ENCODE results near the gene NUP88.
A peak's percentile ranks its signal among the peaks of the same experiment; 100 is the strongest.
"Not testable (repeated sequence)": the region's sequence is repeated elsewhere in the genome, so short reads cannot be mapped to it uniquely, and the experiment has no call there.

NUP88 gene

GRCh38 chr17:5419356-5419958, at the start of gene NUP88:
TSS of gene NUP88 (minus strand) at chr17:5419662. CDS start at chr17:5419650, 12 bp downstream.
- DNase-seq (ENCODE audit: low spot score), result peak; percentile 98

- DNase-seq (ENCODE audit: low spot score), result no peak
Measured at GRCh38 chr17:5468075-5468473, 48.6 kb upstream of the NUP88 start.

GRCh38 chr17:5467416-5467815, 48.0 kb upstream of the NUP88 start:
- DNase-seq (ENCODE audit: low spot score), result no peak

GRCh38 chr17:5466295-5466694, 46.8 kb upstream of the NUP88 start:
- no peak for DNase-seq (ENCODE audit: low spot score)

GRCh38 chr17:5464717-5465507, 45.5 kb upstream of the NUP88 start:
- no peak for DNase-seq (ENCODE audit: low spot score)

- peak; percentile 96 for DNase-seq (ENCODE audit: low spot score)
Measured at GRCh38 chr17:5446786-5447185, 27.3 kb upstream of the NUP88 start.

GRCh38 chr17:5444209-5444608, 24.7 kb upstream of the NUP88 start:
- DNase-seq (ENCODE audit: low spot score), result no peak

- no peak for DNase-seq (ENCODE audit: low spot score)
Measured at GRCh38 chr17:5443728-5444127, 24.3 kb upstream of the NUP88 start.

GRCh38 chr17:5439446-5439764, 19.9 kb upstream of the NUP88 start:
- no peak for DNase-seq (ENCODE audit: low spot score)

- peak; percentile 88 for DNase-seq (ENCODE audit: low spot score)
Measured at GRCh38 chr17:5438716-5439445, 19.4 kb upstream of the NUP88 start, which contains the start of gene C1QBP. TSS of gene C1QBP (minus strand) at chr17:5439155. CDS start at chr17:5439073, 82 bp downstream.

- no peak for DNase-seq (ENCODE audit: low spot score)
Measured at GRCh38 chr17:5437721-5438317, 18.4 kb upstream of the NUP88 start.

- peak; percentile 30 for DNase-seq (ENCODE audit: low spot score)
Measured at GRCh38 chr17:5435781-5436315, 16.4 kb upstream of the NUP88 start.

- no peak for DNase-seq (ENCODE audit: low spot score)
Measured at GRCh38 chr17:5434984-5435383, 15.5 kb upstream of the NUP88 start.

- DNase-seq (ENCODE audit: low spot score), result no peak
Measured at GRCh38 chr17:5431949-5432556, 12.6 kb upstream of the NUP88 start.

- DNase-seq (ENCODE audit: low spot score), result not testable (repeated sequence)
Measured at GRCh38 chr17:5431234-5431633, 11.8 kb upstream of the NUP88 start.

- DNase-seq (ENCODE audit: low spot score), result no peak
Measured at GRCh38 chr17:5430413-5430999, 11.0 kb upstream of the NUP88 start.

- no peak for DNase-seq (ENCODE audit: low spot score)
Measured at GRCh38 chr17:5429191-5429887, 9.9 kb upstream of the NUP88 start.

GRCh38 chr17:5425826-5426225, 6.4 kb upstream of the NUP88 start:
- DNase-seq (ENCODE audit: low spot score), result no peak

- DNase-seq (ENCODE audit: low spot score), result no peak
Measured at GRCh38 chr17:5424909-5425308, 5.4 kb upstream of the NUP88 start.

GRCh38 chr17:5422505-5422904, 3.0 kb upstream of the NUP88 start:
- DNase-seq (ENCODE audit: low spot score), result no peak
